ENCODE measurements around the gene CD81.
"Not testable (repeated sequence)": the region's sequence is repeated elsewhere in the genome, so short reads cannot be mapped to it uniquely, and the experiment has no call there.

- TF ChIP-seq POLR2AphosphoS5 (IDR thresholded peaks at IDR 0.05; ENCODE audit: control insufficient read depth, insufficient read depth, low read depth, low read length); KLF16 (IDR thresholded peaks at IDR 0.05); KLF1 (tag; IDR thresholded peaks at IDR 0.05); KDM1A (IDR thresholded peaks at IDR 0.05); CTCF (IDR thresholded peaks at IDR 0.05 in 2 of 3, conservative IDR thresholded peaks at IDR 0.05 in 1 of 3; ENCODE audit: insufficient read depth in 2 of 3, low read depth in 1 of 3, low read length in 3 of 3); GTF3C2 (IDR thresholded peaks at IDR 0.05; ENCODE audit: borderline replicate concordance, extremely low read depth, insufficient read length); EP300 (IDR thresholded peaks at IDR 0.05; ENCODE audit: low read length); STAG1 (CRISPR knock-in tag; IDR thresholded peaks at IDR 0.05; ENCODE audit: borderline replicate concordance): not testable (repeated sequence)
These were observed 44.5 kb upstream of the CD81 start for GRCh38 chr11:2332569-2332968.
